Cardiac muscle cell (in vitro differentiated cells and primary cell): Measurements from ENCODE around the gene CD200R1L. TPM values are rescaled to one million over a fixed set of nuclear protein-coding genes. Genes with fewer than 3 reads are reported as not detected.
"Not testable (repeated sequence)": the region's sequence is repeated elsewhere in the genome, so short reads cannot be mapped to it uniquely, and the experiment has no call there.

Experiments
- DNase-seq, 2 donors: peaks; one replicate each; pipeline versions ENCODE4 v3.0.0 to v3.0.0-alpha.2; 2010 to 2017; ENCODE audit warnings: low read depth in 1 of 2, low spot score in 1 of 2
- H3K27ac ChIP-seq: fragments of 200-600 bp; sonication (generic); 2 replicates; pipeline ENCODE4 v1.5.1; 2016
- H3K27me3 ChIP-seq: fragments of 200-600 bp; sonication (generic); 2 replicates; pipeline ENCODE4 v1.6.0; 2016; ENCODE audit warnings: control low read depth
- H3K36me3 ChIP-seq: fragments of 200-600 bp; sonication (generic); 2 replicates; pipeline ENCODE4 v1.5.1; 2016; ENCODE audit warnings: control low read depth
- H3K4me1 ChIP-seq: fragments of 200-600 bp; sonication (generic); 2 replicates; pipeline ENCODE4 v1.8.1; 2017; ENCODE audit warnings: low read depth, mild to moderate bottlenecking, mixed run types
- H3K4me3 ChIP-seq: fragments of 200-600 bp; sonication (generic); 2 replicates; pipeline ENCODE4 v1.5.1; 2016; ENCODE audit warnings: mild to moderate bottlenecking
- H3K9me3 ChIP-seq: fragments of 200-600 bp; sonication (generic); 2 replicates; pipeline ENCODE4 v1.5.1; 2017; ENCODE audit warnings: low read depth, mild to moderate bottlenecking, control low read depth
- CTCF ChIP-seq: IDR thresholded peaks from 2 replicates; pipeline ENCODE4 v1.5.1; 2012; ENCODE audit warnings: low read depth, mild to moderate bottlenecking, low read length
- polyA plus RNA-seq: library from polyadenylated mRNA; unstranded; fragments of >200 nt; fragmentation: Nextera tagmentation; extraction: Ambion mirVana; gene quantifications from 2 replicates; pipeline ENCODE4 v1.2.1, GENCODE V29; 2016
- total RNA-seq: library from RNA; depleted of rRNA; stranded (reverse); fragments of >200 nt; gene quantifications from 2 replicates; pipeline ENCODE4 v1.2.3, GENCODE V29; 2016

The CD200R1L gene
- total and polyA plus RNA-seq, 2 experiments from 2014 or later, result not detected

GRCh38 chr3:112860898-112861297, 14.2 kb upstream of the CD200R1L start:
- H3K9me3 ChIP-seq, result no peaks in the 10 kb centered on the region
- no peaks in the 10 kb centered on the region for H3K27me3 ChIP-seq
- H3K4me3 ChIP-seq, result no peak overlapping the region
- no peaks in the 10 kb centered on the region for H3K36me3 ChIP-seq
- H3K4me1 ChIP-seq, result no peaks in the 10 kb centered on the region
- no peak for DNase-seq
- no peak for TF ChIP-seq CTCF
- H3K27ac ChIP-seq, result no peak overlapping the region

- no peaks in the 10 kb centered on the region for H3K36me3 ChIP-seq
- no peak overlapping the region for H3K27ac ChIP-seq
- peak in 1 of 2 donors; percentile 8 for DNase-seq
- no peak overlapping the region for H3K4me3 ChIP-seq
- no peak for TF ChIP-seq CTCF
- no peaks in the 10 kb centered on the region for H3K4me1 ChIP-seq
- no peaks in the 10 kb centered on the region for H3K27me3 ChIP-seq
- H3K9me3 ChIP-seq, result no peaks in the 10 kb centered on the region
Observed at GRCh38 chr3:112858410-112859069, 11.9 kb upstream of the CD200R1L start.

- H3K27ac ChIP-seq, result no peak overlapping the region
- H3K9me3 ChIP-seq, result no peaks in the 10 kb centered on the region
- TF ChIP-seq CTCF, result no peak
- no peaks in the 10 kb centered on the region for H3K27me3 ChIP-seq
- no peaks in the 10 kb centered on the region for H3K36me3 ChIP-seq
- no peaks in the 10 kb centered on the region for H3K4me1 ChIP-seq
- H3K4me3 ChIP-seq, result no peak overlapping the region
- no peak for DNase-seq
Observed at GRCh38 chr3:112857526-112857925, 10.9 kb upstream of the CD200R1L start.

- H3K36me3 ChIP-seq, result no peaks in the 10 kb centered on the region
- H3K4me3 ChIP-seq, result no peak overlapping the region
- no peak for TF ChIP-seq CTCF
- H3K4me1 ChIP-seq, result no peaks in the 10 kb centered on the region
- H3K27ac ChIP-seq, result no peak overlapping the region
- H3K9me3 ChIP-seq, result no peaks in the 10 kb centered on the region
- no peaks in the 10 kb centered on the region for H3K27me3 ChIP-seq
- DNase-seq, result no peak
Observed at GRCh38 chr3:112856537-112856936, 9.9 kb upstream of the CD200R1L start.

- no peaks in the 10 kb centered on the region for H3K36me3 ChIP-seq
- TF ChIP-seq CTCF, result no peak
- no peaks in the 10 kb centered on the region for H3K4me1 ChIP-seq
- DNase-seq, result no peak
- no peak overlapping the region for H3K4me3 ChIP-seq
- no peaks in the 10 kb centered on the region for H3K9me3 ChIP-seq
- H3K27me3 ChIP-seq, result no peaks in the 10 kb centered on the region
- no peak overlapping the region for H3K27ac ChIP-seq
Observed at GRCh38 chr3:112855883-112856282, 9.2 kb upstream of the CD200R1L start.

GRCh38 chr3:112855074-112855473, 8.4 kb upstream of the CD200R1L start:
- H3K4me3 ChIP-seq, result not testable (repeated sequence)

More at GRCh38 chr3:112855074-112855473, 8.4 kb upstream of the CD200R1L start:
- not testable (repeated sequence) for H3K4me1 ChIP-seq, H3K27me3 ChIP-seq, H3K9me3 ChIP-seq, DNase-seq, H3K36me3 ChIP-seq, H3K27ac ChIP-seq
